ENCODE results near the gene KDM7A.

- TF ChIP-seq EP300 (conservative IDR thresholded peaks at IDR 0.05; ENCODE audit: poor library complexity, severe bottlenecking) (no peak), CTCF (IDR thresholded peaks at IDR 0.05; ENCODE audit: poor library complexity, severe bottlenecking) (no peak), SMC3 (conservative IDR thresholded peaks at IDR 0.05; ENCODE audit: poor library complexity) (no peak), TAF1 (IDR thresholded peaks at IDR 0.05; ENCODE audit: low read depth) (no peak), REST (IDR thresholded peaks at IDR 0.05; ENCODE audit: borderline replicate concordance) (no peak)
Observed at GRCh38 chr7:140044251-140044650, 132.5 kb downstream of the KDM7A start.

All from neural cell (in vitro differentiated cells).